Superior temporal gyrus (tissue), 1 donor: ENCODE results near the gene MYB.
"Not testable (repeated sequence)": the region's sequence is repeated elsewhere in the genome, so short reads cannot be mapped to it uniquely, and the experiment has no call there.

Source experiments
- DNase-seq: peaks from one replicate; pipeline ENCODE4 v3.0.0-alpha.2; 2016; ENCODE audit errors: extremely low spot score

MYB gene

DNA sequence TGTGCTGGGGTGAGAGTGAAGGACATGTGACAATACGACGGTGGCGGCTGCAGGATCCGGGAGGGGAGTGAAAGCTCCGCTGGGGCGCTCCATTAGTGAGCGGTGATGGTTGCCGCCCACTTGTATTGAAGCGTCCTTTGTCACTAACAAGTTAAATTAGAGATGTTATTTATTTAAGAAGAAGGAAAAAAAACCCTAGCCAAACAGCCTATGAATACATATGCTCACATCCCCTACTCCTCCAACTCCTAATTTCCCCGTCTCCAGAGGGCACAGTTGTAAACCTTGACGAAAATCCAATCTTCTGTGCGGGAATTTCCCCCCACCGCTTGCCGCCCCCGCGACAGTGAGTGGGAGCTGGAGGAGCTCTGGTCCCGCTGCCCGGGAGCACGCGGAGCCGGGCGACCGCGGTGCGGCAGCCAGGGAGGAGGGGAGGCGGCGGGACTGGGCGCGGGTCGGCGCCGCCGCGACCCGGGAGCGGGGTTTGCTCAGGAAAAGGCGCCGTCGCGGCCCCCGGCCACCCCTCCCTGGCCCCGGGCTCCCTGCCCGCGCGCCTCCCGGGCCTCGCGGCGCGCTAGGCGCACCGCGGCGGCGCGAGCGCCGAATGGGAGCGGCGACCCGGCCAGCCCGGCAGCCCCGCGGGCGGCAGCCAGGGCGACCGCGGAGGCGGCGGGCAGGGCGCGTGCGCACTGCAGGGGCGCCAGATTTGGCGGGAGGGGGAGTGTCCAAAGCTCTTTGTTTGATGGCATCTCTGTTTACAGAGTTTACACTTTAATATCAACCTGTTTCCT is at the start of gene MYB:
MYB (plus strand) TSS at position 767 of the 791 bp plus-strand sequence. CDS start 206 bp downstream, outside the sequence.
- peak; percentile 26 for DNase-seq

DNA sequence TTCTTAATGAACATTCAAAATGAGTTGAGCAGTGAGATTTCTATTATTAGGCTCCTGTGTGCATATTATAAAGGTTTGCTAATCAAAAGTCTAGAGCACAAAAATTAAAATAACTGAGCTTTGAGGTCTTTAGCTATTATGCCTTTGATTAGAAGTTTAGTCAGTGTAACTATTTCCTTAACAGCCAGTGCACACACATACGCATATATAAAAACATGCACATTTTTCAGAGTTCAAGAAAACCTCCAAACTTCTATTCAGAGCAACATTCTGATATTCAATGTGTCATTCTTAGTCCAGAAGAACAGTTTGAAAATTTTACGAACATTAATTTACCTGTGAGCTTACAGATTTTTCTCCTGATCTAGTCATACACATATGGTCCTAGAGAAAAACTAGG is 48.3 kb upstream of the MYB start:
- DNase-seq: no peak

DNA sequence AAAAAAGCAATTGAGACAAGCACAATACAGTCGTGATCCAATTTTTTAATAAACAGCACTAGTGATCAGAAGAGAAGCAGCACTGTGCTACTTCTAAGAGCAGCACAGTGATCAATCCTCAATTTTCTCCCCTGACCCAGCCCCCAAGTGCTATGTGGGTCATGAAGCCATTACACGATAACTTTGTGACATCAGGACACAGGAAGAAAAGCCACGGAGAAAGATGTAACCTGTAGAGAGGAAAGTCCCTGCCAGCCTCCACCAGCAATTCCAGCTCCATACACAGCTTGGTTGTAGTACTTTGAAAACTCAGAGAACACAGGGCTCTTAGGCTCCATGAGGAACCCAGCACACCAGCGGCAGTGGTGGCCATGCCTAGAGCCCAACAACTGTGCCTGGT is 45.3 kb upstream of the MYB start:
- no peak for DNase-seq

DNA sequence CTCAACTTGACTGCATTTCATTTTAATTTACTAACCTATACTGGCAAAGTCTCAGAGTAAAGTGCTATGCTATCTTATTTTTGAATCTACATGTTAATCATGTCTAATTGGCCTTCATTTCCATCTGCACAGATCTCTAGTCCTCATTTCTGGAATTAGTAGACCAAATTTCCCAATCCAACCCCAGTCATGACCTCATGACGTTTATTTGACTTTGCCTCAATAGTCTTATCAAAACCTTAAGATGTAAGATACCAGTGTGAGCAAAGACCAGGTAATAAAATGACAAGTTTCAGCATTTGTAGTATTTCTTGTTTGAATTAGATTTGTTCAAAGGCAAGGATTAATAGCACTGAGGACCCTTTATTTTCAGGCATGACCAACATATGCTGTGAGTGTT is 43.3 kb upstream of the MYB start:
- DNase-seq: no peak

DNA sequence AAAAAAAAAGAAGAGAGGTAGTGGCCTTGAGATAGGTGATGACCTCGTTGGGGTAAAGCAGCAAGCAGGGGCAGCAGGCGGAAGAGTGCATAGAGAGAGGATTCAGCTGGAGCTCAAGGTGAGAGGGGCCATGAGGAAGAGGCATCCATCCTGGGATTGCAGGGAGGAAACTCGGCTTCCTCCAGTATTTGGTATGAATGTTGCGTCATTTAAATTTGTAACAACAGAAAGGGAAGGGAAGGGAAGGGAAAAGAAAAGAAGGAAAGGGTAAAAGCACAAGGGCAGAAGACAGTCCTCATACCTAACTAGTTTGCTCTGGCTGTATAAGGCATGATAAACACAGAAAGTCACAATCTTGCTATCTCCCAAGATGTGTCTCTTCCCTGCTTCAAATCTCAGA is 39.9 kb upstream of the MYB start:
- DNase-seq: no peak

DNA sequence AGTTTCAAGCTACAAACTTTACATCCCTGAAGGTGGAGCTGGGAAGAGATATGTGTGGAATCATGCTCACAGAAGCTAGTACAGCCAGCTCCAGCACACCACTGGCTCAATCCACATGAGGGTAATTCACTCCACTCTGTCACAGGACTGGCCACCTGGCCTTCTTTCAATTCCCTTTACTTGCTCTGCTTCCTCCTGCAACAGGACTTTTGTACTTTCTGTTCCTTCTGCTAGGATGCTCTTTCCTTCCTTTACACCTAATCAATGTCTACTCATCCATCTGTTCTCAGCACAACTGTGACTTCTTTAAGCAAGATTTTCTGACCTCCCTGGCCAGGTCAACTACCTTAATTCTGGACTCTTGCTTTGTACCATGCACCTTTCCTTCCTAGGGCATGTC is 39.4 kb upstream of the MYB start:
- no peak for DNase-seq

DNA sequence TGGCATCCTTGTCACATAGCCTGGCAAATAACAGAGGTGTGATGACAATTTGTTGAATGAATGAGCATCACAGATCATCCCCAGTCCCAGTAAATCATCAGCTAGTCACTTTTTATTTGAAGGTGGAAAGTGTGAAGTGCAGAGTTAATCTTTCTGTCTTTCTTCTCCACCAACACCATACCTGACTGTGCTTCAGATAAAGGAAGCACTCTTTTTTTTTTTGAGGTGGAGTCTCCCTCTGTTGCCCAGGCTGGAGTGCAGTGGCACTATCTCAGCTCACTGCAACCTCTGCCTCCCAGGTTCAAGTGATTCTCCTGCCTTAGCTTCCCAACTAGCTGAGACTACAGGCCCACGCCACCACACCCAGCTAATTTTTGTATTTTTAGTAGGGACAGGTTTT is 38.9 kb upstream of the MYB start:
- DNase-seq: not testable (repeated sequence)

DNA sequence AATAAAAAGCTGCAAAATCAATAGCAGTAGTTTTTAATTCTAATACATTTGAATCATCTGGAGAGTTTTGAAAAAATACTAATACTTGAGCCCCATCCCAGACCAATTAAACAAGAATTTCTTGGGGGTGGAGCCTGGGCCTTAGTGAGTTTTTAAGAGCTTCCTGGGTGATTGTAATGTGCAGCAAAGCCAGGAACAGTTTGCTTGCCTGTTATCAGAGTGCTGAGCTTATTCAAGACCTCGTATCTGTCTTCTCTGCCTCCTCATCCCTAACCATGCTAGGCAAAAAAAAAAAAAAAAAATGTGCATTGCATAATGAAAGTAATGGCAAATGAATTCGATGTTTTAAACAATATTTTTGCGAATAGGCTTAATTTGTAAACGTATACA is 36.4 kb upstream of the MYB start:
- no peak for DNase-seq

DNA sequence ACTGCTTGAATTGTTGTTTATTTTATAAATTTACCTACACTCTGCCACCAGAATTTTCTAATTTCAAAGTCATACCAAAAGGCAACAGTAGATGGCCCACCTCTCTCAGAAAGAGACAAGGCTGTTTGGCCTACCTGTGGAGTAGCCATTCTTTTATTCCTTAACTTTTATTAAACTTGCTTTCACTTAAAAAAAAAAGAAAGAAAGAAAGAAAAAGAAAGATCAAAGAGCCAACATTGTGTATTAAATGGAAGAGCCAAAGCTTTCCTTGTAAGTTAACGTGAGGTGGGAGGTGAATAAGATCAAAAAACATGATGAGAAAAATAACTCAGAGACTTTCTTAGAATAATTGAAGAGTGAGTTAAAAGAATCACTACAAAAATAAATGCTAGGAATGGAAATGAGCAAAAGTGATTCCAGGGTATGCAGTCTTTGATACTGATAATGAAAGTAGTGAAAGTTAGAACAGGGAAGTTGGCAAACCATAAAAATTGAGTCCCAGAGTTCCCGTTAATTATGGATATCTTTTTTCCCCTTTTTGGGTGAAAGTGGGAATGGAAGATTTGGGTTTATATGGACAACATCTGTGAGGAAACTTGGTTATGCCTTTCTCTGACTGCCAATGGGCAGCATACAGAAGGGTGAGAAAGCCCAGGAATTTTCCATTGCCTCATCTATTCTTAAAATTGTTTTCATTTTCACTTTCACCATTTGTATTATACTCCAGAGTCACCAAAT is 35.9 kb upstream of the MYB start:
- DNase-seq: peak; percentile 37

DNA sequence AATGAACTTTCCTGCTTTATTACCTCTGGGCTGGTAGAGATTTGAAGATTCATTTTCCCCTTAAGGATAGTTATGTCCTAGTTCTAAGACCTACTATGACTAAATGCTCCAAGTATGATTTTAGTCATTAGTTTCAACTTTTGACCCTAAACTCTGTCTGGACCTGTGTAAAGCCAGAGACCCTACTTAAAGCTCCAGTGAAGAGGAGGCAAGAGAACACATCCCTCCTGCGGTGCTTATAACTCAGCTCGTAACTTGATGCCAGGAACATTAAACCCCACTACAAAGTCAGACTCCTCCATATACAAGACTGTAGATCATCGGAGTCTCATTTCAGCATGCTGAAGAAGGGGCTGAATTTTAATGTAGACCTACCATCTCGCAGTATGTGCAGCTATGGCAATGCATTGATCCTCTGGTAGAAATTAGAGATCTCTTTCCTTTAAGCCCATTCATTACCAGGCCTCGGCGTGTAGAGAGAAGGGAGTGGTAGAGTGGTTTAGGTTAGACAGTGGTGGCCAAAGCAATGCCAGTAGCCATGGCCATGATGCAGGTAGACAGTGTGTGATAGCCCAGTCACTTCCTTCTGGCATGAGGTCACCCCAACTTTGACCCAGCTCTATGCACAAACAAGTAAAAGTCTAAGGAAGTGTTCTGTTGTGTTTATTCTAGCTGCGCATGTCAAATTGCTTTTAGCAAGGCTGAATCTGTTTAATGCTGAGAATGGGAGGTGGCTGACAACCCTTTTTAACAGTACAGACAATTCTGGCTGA is 34.8 kb upstream of the MYB start:
- DNase-seq: no peak

DNA sequence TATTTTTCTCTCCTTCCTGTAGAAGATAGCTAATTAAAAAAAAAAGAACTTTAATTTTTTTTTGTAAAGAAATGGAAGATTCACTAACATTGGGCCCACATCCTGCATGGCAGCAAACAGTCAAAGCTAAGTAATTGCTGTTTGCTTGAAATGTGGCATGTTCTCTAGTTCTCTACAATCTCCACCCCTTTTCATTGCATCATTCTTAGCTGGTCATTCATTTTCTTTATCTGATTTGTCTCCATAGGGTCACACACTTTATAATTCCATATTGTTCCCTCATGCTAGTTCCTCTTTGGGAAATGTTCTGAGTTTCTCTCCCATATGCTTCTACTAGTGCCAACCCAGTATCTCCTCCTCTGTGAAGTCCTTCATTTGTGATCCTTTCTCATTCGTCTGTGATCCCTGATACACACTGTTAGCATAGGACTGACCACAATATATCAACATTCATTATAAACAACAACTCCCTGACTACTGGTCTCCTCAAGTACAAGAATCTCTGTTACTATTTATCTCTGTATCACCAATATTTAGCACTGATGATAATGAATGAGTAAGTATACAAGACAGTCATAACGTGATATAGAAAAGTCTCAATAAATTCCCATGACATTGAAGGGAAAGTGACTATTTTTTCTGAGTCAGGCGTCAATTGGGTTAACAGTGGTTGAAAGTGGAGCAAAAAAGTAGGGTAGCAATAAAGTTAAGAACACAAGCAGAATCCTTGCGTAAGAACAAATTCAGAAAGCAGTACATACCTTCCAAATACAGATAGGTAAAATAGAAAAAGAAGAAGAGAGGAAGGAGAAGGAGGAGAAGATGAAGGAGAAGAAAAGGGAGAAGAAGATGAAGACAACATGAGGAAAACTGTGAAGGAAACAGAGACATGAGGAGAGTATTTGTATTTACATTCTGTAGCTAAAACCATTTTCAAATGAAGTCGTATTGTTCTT is 33.2 kb upstream of the MYB start:
- DNase-seq: no peak

DNA sequence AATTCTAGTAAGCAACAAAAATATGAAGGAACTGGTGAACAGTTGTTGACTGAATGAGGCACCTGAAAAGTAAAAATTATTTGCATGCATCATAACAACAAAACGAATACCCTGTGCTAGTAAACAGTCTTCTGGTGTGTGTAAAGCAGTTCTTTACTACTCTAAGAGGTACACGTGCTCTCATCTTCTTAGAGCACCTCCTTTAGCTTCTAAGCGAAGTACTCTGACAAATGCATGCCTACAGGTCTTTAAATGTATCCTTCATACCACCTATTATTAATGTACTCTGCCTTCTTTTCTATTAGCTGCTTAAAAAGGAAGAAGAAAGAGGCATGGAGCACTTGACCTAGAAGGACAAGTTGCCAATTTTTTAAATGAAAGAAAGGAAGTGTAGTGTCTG is 32.2 kb upstream of the MYB start:
- DNase-seq: no peak

DNA sequence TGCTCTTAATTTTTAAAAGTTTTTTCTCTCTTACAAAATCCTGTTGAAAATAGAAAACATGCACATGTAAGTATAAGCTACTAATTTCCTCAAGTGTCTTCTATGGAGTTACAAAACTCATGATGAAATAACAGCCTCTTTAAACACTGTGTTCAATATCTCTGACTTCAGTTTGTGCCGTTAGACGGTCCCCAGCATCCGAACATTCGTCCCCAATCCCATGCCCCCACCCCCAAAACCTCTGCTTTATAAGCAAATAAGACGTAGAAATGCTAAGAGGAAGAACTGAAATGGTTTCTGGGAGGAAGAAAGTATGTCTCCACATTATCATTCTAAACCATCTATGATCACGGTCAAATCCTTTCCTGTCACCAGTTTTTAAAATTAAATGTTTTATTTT is 31.7 kb upstream of the MYB start:
- DNase-seq: no peak

DNA sequence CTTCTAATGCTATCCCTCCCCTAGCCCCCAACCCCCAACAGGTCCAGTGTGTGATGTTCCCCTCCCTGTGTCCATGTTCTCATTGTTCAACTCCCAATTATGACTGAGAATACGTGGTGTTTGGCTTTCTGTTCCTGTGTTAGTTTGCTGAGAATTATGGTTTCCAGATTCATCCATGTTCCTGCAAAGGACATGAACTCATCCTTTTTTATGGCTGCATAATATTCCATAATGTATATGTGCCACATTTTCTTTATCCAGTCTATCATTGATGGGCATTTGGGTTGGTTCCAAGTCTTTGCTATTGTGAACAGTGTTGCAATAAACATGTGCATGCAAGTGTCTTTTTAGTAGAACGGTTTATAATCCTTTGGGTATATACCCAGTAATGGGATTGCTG is 30.6 kb upstream of the MYB start:
- DNase-seq: not testable (repeated sequence)

DNA sequence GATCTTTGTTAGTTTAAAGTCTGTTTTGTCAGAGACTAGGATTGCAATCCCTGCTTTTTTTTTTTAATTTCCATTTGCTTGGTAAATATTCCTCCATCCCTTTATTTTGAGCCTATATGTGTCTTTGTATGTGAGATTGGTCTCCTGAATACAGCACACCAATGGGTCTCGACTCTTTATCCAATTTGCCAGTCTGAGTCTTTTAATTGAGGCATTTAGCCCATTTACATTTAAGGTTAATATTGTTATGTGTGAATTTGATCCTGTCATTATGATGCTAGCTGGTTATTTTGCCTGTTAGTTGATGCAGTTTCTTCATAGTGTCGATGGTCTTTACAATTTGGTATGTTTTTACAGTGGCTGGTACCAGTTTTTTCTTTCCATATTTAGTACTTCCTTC is 27.0 kb upstream of the MYB start:
- not testable (repeated sequence) for DNase-seq

DNA sequence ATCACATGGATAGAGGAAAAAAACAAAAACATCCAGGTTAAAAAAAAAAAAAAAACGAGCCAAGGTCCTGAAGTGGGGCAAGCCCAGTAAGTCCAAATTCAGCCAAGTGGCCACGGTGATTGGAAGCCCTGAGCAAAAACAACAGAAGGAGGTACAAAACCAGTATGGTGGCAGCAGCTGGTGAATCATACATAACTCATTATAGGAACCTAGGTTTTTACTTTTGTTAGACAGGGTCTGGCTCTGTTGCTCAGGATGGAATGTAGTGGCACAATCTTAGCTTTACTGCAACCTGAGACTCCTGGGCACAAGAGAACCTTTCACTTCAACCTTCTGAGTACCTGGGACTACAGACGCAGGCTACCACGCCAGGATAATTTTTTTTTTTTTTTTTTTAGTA is 22.7 kb upstream of the MYB start:
- DNase-seq: no peak

DNA sequence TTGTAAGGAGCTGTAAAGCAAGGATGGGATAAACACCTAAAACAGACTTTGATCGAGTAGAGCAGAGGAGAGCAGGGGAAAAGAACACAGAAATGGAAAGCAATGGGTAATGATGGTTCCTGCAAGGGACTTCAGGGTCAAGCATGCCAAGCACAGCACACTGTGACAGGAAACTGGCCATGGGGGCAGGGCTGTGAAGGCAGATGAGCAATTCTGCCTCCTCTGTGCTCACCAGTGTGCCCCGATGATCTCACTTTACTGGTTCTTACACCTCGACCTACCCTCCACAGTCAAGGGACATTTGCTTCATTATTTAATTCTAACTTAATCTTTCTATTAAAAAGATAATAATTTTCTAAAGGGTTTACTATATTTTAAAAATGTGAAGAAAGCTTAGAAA is 21.6 kb upstream of the MYB start:
- no peak for DNase-seq

DNA sequence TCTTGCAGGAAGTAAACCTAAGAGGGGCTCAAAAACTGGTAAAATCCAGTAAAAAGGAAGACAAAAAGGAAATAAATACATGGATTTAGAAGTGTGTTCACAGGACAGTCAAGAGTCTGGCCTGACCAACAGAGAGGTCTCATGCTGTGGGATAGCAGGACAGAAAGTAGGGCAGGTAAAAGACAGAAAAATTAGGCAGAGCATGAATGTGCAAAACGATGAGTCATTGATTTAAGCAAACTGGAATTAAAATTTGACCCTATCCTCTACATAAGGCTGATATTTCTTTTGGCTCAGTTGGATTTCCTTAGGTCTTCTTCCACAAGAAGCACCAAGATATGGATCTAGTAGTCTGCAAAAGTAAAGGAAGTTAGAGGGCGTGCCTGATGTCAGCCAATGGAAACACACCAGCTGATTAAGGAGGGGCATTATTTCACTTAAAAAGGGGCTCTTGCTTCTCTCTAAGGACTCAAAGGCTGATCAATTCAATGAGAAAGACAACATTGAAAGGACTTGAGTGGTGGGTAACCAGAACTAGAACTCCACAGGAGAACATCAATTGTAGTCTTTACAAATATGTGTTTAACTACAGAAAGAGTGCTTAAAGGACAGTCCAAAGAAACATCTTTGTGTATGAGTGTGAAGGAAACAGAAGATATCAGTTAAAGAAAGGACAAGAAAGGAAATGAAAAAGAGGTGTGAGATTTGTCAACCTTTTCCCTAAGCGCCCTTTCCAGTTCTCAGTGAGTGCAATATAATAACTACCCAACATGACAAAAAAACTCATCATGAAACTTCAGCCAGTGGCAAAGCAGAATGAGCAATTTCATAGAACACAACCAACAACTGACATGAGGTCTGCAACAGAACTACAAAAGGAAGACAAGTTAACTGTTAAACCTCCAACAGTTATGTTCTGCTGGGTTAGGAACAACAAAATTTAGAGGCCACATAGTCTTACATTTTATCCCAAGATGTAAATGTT is 19.4 kb upstream of the MYB start:
- no peak for DNase-seq

DNA sequence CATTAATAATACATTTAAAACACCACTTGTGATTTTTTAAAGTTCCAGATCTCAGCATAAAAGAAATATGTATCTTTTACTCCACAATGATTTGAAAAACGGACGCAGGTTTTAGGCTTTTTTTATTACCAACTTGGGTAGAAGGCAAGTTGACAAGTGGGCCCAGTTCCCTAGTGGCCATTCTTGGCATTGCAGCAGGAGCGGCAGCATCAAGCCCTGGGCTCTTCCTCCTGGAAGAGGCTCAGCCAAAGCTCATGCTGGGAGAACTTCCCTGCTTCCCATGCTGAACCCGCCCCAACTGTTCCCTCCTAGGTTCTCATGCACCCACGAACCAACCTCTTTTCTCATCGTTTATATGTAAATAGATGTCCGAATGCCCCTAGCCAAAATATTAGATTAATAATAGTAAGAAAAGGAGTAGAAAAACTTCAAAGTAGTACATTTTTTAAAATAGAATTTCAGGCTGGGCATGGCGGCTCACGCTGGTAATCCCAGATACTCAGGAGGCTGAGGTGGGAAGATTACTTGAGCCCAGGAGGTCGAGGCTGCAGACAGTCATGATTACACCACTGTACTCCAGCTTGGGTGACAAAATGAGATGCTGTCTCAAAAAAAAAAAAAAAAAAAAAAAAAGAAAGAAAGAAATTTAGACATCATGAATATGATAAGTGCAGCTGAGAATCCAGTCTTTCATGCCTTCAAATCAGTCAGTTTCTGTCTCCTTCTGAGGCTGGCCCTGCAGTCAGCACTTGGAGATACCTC is 18.2 kb upstream of the MYB start:
- no peak for DNase-seq

DNA sequence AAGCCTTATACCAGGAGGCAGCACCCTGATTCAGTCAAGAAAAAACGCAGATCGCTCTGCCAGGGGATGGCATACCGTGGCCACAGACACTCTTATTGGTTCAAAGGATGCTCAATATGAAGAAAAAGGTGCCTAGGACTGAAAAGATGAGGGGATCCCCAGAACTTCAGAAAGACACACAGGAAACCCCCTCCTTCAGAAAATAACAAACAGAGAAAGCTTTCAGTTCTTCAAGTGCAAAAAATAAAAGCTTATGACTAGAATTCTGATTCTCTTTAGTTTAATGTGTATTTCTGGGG is 17.7 kb upstream of the MYB start:
- no peak for DNase-seq
